ENCODE results near the gene LZTR1.
"Not testable (repeated sequence)": the region's sequence is repeated elsewhere in the genome, so short reads cannot be mapped to it uniquely, and the experiment has no call there.

Gene LZTR1

GRCh38 chr22:21042978-21043859, 61.1 kb downstream of the LZTR1 start:
- DNase-seq: no peak

DNA sequence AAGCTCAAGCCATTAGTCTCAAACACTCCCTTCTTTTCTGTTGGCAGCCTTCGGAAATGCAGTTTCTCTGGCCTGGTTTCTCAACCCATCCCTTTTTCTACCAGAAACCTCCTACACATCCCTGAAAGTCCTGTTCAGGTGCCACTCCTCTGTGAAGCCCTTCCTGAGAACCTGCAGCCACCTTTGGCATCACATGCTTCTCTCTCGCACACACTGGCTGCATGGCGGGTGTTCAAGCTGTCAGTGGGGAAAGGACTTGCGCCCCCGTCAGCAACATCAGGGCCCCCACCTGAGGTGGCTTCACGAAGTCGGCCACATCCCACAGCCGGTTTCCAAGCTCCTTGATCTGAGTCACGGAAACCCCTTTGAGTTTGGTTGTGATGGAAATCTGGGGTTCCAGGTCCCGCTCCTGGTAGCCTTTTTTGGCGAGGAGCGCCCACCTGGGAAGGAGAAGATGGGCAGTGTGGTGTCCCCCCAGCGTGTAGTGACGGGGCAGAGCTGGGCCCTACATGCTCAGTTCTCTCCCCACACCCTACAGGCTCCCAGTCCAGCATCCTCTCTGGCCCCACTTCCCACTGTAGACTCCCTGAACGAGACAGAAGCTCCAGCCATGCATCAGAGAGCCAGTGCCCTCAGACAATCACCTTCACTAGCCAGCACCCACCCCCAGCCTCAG, 61.9 kb downstream of the LZTR1 start:
- no peak for DNase-seq

- no peak for DNase-seq
These were observed 63.0 kb downstream of the LZTR1 start for GRCh38 chr22:21044931-21045584.

DNA sequence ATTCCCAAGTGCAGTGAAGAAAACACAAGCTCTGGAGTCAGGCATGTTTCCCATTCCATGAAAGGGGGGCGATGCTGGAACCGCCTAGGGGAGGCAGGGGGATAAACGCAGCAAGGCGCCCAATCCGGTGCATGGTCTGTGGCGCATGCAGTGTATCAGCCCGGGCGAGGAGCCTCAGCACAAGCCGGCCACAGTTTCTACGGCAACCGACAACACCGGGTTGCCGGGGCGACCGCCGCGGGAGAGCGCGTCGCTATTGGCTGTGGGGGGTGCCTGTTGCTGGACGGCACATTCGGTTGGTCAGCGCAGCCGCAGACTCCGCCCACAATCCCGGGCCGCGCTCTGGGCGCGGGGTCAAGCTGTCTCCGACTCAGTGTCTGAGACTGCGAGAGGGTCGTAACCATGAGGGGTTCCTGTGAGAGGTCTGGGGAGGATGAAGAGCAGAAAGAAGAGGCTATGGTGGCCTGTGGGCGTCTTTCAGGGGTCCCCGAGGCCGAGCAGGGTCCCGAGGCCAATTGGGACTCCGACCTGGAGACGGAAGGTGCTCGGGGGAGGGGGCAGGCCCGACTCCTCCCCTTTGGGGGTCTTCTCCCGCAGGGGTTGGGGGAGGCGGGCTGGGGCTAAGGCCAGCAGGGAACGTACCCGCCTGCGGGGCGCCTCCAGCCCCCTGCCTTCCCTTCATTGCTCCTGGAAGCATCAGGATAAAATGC, 63.6 kb downstream of the LZTR1 start, which contains the start of gene LRRC74B:
Gene LRRC74B (plus strand): TSS at position 362 of the 710 bp plus-strand sequence. CDS start 41 bp downstream, at position 403.
- peak; percentile 73 for DNase-seq

DNA sequence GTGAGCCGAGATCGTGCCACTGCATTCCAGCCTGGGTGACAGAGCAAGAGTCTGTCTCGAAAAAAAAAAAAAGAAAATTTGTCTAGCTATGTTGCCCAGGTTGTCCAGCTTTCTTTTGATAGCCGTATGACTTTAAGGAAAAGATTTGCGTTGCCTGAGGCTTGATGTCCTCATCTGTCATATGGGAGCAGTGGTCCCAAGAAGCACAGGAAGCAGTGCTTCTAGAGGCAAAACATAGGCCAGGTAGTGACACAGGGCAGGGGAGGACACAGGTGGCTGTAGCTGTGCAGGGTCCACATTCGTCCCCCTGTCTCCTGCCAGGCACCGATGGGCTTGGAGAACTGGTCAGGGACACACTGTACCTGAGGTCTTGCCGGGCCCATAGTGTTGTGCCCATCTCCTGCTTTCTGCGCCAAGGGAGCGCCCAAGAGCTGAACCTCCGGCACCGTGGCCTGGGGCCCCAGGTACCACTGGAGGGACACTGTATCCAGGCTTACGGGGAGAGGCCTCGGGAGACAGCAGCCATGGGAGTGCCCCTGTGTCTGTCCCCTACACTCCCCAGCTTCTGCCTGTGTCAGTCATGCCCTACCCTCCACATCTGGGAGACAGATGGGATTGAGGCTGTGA, 65.1 kb downstream of the LZTR1 start:
- DNase-seq: no peak

GRCh38 chr22:21047730-21048129, 65.6 kb downstream of the LZTR1 start:
- DNase-seq: no peak

GRCh38 chr22:21048448-21048847, 66.4 kb downstream of the LZTR1 start:
- DNase-seq: not testable (repeated sequence)
